HG03558 (cell line): ENCODE results near the gene UGT1A8.

Source experiments
- ATAC-seq: cut with Tn5 transposase; IDR thresholded peaks from one replicate; pipeline ENCODE4 v1.9.1; 2021; ENCODE audit warnings: moderate number of reproducible peaks; ENCODE audit not compliant: unreplicated experiment; ENCODE audit errors: extremely low read depth

The UGT1A8 gene

GRCh38 chr2:233758141-233758540 is 140.7 kb downstream of the UGT1A8 start:
- ATAC-seq, result no peak

GRCh38 chr2:233758849-233759248 is 141.4 kb downstream of the UGT1A8 start:
- ATAC-seq, result no peak

- no peak for ATAC-seq
Observed at GRCh38 chr2:233760043-233760442, 142.6 kb downstream of the UGT1A8 start, which contains the start of gene UGT1A1. TSS of gene UGT1A1 (plus strand) at chr2:233760270. CDS start at chr2:233760288, 18 bp downstream.

GRCh38 chr2:233761040-233761769 is 143.8 kb downstream of the UGT1A8 start:
- no peak for ATAC-seq

GRCh38 chr2:233764264-233764663 is 146.8 kb downstream of the UGT1A8 start:
- no peak for ATAC-seq

GRCh38 chr2:233764761-233765160 is 147.3 kb downstream of the UGT1A8 start:
- no peak for ATAC-seq

- no peak for ATAC-seq
Observed at GRCh38 chr2:233766416-233766815, 149.0 kb downstream of the UGT1A8 start.

GRCh38 chr2:233768076-233768475 is 150.6 kb downstream of the UGT1A8 start:
- ATAC-seq, result no peak

- ATAC-seq, result no peak
Observed at GRCh38 chr2:233769260-233769659, 151.8 kb downstream of the UGT1A8 start.

- no peak for ATAC-seq
Observed at GRCh38 chr2:233772153-233772552, 154.7 kb downstream of the UGT1A8 start.

- no peak for ATAC-seq
Observed at GRCh38 chr2:233772583-233772982, 155.2 kb downstream of the UGT1A8 start.

GRCh38 chr2:233773854-233774253 is 156.4 kb downstream of the UGT1A8 start:
- no peak for ATAC-seq

- no peak for ATAC-seq
Observed at GRCh38 chr2:233775414-233775813, 158.0 kb downstream of the UGT1A8 start.

- ATAC-seq, result no peak
Observed at GRCh38 chr2:233778030-233778429, 160.6 kb downstream of the UGT1A8 start, which contains the start of gene MROH2A. TSS of gene MROH2A (plus strand) at chr2:233778330. CDS start at chr2:233779359, 1,029 bp downstream.

- ATAC-seq, result no peak
Observed at GRCh38 chr2:233779722-233780121, 162.3 kb downstream of the UGT1A8 start.

GRCh38 chr2:233780771-233781170 is 163.3 kb downstream of the UGT1A8 start:
- no peak for ATAC-seq

- no peak for ATAC-seq
Observed at GRCh38 chr2:233789554-233789953, 172.1 kb downstream of the UGT1A8 start.

- ATAC-seq, result no peak
Observed at GRCh38 chr2:233791151-233791882, 173.9 kb downstream of the UGT1A8 start.

- ATAC-seq, result no peak
Observed at GRCh38 chr2:233791883-233792329, 174.5 kb downstream of the UGT1A8 start.

GRCh38 chr2:233792720-233793119 is 175.3 kb downstream of the UGT1A8 start:
- ATAC-seq, result no peak

- ATAC-seq, result no peak
Observed at GRCh38 chr2:233793465-233794127, 176.2 kb downstream of the UGT1A8 start.
